Nucleus accumbens (tissue), 56 donors: ENCODE data around the gene MAPK8IP3.
"Not testable (repeated sequence)": the region's sequence is repeated elsewhere in the genome, so short reads cannot be mapped to it uniquely, and the experiment has no call there.

Experiments
- DNase-seq, 56 donors: peaks; one replicate each; lab custom pipeline; 2025; lab: John Stamatoyannopoulos, UW

The MAPK8IP3 gene

DNA sequence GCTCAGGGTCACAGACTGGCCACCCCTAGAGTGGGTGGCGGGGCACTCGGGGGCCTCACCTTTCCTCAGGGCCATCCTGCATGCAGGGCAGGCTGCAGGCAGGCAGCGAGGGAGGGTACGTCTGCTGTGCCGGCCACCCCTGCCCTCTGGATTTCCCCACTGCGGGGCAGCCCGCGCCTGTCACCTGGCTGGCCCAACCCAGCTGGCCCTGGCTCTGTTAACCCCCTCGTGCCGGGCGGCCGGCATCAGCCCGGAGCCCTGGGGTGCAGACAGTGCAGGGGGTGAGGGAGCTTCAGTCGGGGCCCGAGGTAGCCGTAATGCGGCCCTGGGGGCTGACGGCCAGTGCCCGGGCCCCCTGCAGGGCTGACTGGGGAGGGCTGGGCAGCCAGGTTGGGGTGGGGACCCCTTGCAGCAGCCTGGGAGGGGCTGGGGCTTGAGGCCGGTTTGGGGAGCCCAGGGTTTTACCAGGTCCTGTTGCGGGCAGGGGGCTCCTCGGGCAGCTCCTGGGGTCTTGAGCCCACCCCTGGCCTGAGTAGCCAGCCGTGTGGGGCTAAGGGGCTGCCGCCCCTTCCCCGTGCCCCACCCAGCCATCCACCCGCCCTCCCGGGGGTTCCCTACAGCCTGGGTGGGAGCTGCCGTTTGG is 87.7 kb downstream of the MAPK8IP3 start, which contains the start of gene IGFALS:
Gene IGFALS, minus strand, starts transcription at position 128 of the 643 bp plus-strand sequence. Its CDS starts 53 bp downstream, at position 75.
- DNase-seq: no peak

DNA sequence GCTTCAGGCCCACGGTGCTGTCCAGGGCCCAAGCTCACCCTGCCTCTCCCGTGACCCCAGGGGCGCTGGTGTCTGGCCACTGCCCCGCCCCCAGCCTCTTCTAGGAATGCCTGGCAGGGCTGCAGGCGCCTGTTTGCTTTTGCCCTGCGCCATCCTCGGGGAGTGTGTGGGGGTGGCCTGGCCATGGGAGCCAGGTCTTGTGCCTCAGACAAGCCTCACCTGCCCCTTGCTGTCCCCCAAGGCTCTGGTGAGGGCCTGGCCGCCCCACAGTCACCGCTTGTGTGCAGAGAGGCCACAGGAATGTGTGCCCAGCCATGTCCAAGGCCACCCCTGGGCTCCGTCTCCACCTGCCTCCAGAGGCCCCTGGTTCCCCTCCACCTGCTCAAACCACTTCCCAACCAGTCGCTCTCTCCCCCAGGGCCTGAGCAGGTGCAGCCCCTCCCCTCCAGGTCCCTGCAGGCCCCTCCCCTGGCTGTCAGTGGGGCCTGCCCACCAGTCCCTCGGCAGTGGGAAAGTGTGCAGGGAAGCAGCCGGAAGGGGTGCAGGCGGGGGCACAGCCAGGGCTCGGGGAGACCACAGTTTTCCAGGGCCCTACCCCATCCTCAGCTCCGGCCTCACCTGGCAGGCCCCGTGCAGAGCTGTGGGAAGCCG is 88.4 kb downstream of the MAPK8IP3 start:
- DNase-seq: no peak

DNA sequence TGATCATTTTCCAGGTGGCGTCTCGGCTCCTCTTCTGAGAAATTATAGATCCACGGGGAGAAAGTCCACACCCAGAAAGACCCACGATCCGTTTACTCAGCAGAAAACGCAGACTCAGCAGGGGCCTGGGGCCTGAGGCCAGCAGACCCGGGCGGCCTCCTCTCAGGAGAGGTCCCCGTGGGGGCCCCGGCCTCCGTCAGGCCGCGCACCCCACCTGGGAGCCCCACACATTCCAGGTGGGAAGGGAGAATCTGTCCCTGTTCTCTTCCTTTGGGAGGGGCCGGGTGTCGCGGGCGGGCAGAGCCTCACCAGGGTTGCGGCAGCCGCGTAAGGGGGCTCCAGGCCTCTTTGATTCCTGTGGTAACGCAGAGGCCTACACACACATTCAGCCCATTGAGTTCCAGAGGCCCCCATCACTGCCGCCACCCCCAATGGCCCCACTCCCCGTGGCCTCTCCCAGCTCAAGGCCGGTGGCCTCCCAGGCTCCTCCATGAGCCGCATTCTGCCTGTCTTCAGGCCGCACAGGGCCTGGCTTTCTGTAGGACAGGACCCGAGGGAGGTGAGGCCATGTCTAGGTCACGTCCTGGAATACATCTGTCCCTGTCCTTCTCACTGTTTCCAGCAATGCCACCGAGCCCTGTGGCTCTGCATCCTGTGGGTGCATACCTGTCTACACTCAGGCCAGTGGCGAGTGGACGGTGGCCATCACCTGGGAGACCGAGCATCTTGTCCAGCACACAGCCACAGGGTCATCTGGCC is 89.1 kb downstream of the MAPK8IP3 start:
- no peak for DNase-seq

DNA sequence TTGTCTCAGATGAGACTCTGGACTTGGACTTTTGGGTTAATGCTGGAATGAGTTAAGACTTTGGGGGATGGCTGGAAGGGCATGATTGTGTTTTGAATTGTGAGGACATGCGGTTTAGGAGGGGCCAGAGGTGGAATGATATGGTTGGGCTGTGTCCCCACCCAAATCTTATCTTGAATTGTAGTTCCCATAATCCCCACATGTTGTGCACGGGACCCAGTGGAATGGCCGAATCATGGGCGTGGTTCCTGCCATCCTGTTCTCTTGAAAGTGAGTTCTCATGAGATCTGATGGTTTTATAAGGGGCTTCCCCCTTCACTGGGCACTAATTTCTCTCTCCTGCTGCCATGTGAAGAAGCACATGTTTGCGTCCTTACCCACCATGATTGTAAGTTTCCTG is 93.3 kb downstream of the MAPK8IP3 start:
- not testable (repeated sequence) for DNase-seq

DNA sequence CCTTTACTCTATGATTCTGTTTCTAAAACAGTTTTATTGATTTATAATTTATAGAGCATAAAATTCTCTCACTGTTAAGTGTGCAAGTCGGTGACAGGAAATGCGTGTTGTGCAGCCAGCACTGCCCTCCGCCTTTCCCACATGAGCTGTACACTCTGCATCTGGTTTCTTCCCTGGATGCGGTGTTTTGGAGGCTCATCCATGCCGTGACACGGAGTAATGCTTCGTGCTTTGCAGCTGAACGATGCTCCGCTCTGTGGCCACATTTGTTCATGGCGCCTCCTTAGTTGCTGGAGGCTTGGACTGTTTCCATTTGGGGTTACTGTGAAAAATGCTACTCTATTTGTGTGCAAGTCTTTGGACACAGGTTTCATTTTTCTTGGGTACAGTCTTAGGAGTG is 94.7 kb downstream of the MAPK8IP3 start:
- no peak for DNase-seq

DNA sequence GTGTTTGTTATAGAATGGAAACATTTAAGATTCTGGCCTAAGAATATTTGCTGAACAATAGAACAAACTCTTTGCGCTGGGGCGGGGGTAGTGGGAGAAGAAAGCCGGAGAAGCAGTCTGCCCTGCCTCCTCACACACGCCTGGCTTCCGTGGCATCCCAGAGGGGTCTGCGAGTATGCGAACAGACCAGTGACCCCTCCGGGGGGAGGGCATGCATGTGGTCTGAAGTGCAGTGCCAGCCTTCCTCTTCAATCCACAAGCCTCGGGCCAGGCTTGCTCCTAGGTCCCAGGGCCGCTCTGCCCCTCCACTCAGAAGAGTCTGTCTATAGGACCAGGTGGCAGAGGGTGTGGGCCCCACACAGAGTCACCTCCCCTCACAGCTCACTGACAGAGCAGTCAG is 101.6 kb downstream of the MAPK8IP3 start:
- DNase-seq: no peak

DNA sequence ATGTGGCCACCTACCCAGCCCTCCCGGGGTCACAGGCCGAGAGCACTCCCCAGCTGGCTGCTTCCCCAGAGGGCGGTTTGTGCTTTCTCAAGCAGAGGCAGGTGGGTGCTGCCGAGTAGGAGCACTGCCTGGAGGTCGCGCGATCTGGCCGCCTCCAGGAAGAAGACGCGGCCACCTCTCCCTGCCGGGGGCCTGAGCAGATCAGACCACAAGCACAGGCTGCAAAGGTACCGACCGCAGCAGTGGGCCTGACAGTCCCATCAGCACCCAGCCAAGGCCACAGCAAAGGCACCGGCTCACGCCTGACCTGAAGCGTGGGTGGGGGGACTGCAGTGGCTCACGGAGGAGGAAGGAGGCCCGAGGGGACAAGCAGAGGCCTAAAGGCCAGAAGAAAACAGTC is 102.7 kb downstream of the MAPK8IP3 start:
- no peak for DNase-seq

DNA sequence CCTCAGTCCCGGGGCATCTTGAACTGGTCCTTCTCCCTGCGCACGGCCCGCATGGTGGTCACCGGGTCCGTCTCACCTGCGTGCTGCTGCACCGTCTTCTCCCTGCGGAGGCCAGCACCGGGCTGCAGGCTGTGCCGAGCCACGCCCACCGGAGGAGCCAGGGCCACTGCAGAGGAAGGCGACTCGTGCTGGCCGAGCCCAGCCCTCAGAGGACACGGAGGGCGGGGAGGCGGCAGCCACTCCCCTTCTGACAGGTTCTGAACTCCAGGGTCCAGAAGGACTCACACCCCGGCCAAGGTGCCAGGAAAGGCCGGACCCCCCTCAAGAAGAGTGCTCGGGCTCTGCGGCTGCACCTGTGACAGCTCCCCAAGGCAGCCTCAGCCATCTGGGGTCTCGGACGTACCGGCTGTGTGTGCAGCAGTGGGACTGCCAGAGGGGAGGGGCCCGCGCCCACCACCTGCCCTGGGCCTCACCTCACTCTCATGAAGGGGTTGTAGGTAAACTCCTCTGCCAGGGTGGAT is 103.3 kb downstream of the MAPK8IP3 start:
- DNase-seq: no peak

DNA sequence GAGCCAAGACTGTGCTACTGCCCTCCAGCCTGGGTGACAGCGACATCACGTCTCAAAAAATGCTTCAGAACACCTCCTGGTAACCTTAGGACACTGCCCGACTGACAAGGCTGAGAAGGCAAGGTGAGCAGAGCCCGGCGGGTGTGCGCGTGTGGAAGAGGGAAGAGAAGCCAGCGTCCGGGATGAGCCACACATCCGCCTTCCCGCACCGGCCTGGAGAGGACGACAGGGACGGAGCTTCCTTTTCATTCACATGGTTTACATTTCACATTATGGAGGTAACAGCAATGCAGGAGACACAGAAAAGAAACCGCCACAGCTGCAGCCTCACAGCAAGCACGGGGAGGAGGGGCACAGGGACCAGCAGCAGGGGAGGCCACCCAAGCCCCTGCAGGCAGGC is 104.1 kb downstream of the MAPK8IP3 start:
- no peak for DNase-seq

DNA sequence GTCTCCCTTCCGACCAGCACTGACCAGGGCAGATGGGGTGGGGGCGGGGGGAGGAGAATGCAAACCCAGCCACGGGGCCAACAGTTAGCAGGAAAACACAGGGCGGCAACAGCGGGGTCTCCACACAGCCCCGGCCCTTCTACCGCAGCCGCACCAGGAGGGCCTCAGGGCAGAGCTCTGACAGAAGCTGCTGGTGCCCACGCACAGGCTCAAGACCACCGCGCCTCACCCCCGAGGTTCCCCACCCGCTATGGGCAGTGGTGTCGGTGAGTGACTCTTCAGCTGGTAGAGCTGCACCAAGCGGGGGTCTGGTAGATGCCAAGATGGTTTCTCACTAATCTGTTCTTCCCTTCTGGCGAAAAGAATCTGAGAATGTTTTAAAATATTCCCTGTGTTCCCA is 104.5 kb downstream of the MAPK8IP3 start:
- no peak for DNase-seq

DNA sequence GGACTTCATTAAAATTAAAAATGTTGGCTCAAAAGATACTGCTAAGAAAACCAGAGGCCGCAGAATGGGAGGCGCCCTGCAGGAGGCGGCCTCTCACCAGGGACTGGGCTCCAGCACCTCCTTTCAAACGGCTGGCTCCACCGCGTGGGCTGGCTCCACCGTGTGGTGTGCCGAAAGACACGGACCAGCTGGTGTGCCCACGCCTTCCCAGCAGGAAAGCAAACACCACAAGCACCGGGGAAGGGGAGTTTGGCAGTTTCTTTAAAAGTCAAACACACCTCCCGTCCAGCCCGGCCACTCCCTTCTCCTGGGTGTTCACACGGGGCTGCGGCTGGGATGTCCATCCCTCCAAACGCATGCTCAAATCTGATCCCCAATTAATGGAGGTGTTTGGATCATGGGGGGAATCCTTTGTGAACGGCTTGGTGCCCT is 106.8 kb downstream of the MAPK8IP3 start:
- peak in 3 of 56 donors; percentile 3 to 29 (median 22) for DNase-seq

DNA sequence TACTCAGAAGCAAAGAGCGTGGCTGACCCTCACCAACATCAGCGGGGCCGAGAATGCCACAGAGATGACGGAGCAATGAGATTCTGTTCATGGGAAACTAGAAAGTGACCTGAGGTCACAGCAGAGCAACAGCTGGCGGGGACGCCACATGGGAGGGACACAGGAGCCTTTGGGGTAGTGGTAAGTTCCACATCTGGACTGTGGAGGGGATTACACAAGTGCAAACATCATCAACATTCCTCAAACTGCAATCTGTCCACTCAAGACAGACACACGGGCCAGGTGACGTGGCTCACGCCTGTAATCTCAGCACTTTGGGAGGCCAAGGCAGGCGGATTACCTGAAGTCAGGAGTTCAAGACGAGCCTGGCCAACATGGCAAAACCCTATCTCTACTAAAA is 109.5 kb downstream of the MAPK8IP3 start:
- DNase-seq: no peak

DNA sequence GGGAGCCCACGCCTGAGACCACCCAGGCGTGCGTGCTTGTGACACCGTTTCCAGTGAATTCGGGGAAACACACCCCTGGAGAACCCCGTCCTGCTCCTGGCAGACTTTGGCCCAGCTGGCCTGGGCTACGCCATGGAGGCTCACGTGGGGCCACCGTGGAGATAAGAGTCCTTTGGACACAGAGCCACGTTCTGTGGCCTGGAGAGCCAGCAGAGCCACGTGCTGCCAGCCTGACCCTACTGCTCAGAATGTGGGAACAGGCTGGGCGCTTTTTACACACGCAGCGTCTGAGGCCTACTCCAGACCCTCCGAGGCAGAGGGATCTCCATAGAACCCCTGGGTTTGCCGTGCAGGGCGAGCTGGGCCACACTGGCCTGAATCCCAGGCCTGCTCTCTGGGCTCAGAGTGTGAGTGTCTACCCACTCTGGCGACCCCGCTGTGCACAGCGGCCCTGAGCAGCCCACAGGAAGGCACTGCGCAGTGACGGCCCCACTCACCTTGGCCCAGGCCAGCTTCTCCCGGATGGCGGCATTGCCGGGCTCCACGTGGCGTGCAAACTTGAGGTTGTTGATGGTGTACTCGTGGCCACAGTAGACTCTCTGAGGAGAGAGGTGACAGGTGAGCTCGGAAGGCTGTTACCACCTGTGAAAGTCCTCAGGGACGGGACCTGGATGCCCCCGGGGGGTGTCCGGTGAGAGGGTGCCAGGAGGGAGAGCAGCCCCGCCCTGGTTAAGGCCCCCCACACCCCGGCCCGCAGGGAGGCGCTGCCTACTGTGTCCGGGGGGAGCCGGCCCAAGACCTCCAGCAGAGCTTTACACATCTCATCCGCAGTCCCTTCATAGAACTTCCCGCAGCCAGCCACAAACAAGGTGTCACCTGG is 110.6 kb downstream of the MAPK8IP3 start:
- DNase-seq: no peak

DNA sequence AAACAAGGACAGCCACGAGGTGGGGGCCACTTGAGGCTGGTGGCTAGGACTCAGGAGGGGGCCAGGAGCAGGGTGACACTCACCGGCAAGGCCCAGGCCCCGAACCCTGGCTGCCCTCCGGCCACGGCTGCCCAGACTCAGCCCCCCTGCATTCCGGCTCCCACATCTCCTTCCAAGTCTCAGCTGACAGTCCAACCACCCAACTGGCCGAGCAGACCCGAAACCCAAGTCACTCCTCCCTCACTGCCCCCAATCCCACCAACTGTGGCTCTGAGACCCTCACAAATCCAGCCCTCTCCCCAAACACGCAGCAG is 111.2 kb downstream of the MAPK8IP3 start:
- no peak for DNase-seq

DNA sequence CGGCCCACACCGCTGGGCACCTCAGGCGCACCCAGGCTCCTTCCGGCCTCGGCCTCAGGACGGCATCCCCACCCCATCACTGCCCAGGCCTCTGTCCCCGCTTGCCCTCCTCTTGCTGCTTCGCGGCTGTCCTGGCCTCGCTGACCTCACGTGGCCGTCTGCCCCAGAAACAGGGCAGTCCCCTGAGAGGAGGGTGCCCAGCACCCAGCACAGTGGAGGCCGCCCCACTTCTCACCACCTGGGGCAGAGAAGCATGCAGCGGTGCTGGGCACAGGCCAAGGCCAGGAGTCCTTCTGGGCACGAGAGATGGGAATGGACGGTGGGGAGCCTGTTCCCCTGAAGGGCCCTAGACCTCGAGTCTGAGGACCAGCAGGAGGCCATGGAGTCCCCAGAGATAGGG is 111.7 kb downstream of the MAPK8IP3 start:
- DNase-seq: no peak

DNA sequence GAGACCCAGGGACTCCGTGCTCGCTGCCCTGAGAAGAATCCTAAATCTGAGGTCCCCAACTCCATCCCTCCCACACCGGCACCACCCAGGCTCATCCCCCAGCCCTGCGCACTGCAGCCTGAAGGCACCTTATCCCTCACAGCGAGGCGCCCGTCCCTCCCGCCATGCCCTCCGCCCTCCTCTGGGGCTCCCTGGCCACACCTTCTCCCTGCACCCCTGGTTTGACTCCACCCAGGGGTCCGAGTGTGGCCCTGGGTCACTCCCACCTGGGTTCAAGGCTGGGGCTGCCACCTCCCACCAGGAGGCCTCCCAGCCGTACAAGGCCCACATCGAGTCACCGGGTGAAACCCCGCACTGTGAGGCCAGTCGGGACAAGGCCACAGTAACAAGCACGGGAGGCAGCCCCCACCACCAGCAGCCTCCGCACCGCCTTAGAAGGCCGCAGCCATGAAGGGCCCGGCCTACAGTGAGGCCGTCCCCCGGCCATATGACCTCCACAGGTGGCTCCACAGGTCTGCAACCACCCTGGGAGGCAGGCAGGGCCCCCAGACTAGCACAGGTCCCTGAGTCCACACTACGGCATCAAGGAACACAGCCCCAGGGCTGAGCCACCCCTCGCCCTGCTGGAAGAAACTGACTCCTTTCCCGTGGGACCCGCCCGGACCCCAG is 112.3 kb downstream of the MAPK8IP3 start:
- DNase-seq: no peak

DNA sequence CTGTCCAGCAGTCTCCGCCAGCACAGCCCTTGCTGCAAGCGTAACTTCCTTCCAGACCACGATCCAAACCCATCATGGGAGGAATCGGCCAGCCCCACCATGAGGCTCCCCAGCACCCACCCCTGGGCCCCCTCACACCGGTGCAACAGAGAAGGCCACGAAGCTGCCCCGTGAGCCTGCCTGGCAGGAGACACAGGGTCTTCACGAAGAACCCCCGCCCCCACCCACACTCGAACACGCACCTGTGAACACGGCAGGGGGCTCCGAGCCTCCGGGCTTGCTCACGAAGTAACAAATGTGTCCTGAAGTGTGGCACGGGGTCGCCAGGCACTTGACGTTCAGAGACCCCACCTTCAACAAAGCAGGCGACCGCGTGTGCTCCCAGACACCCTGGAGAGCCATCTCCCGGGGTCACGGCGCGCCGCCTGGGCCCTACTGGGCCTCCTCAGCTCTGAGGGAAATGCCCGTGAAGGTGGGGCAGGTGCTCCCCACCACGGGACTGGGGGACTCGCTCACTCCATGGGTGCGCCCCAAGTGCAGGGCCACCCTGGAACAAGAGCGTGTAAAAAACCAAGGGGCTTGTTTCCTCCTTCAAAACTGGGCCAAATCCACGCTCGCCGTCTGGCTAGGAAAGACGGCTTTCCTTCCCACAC is 113.0 kb downstream of the MAPK8IP3 start:
- no peak for DNase-seq

DNA sequence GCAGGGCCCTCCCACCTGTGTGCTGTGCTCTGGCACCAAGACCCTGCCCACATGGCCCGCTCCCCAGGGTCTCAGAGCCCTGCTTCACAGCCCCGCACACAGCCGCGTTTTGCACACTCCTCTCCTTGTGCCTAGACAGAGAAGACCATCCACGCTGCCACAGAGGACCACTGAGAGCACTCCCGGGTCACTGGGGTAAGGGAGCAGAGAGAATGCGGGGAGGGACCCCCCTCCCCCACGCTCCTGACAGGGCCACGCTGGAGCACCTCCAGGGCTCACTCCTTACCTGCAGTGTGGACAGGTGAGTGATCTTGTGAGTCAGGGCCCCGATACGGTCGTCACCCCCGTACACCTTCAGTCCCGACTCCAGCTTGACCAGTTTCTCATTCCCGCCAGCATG is 113.6 kb downstream of the MAPK8IP3 start:
- no peak for DNase-seq
